GM10847 (cell line): Measurements from ENCODE around the gene THOP1.

Experiments used
- POLR2A ChIP-seq: IDR thresholded peaks from 2 replicates; pipeline ENCODE4 v1.6.1; 2011; ENCODE audit not compliant: insufficient read length; ENCODE audit errors: extremely low read depth

Gene THOP1

GRCh38 chr19:2790557-2791271 lies 5.4 kb downstream of the THOP1 start:
- TF ChIP-seq POLR2A = no peak

GRCh38 chr19:2791440-2791839 lies 6.1 kb downstream of the THOP1 start:
- TF ChIP-seq POLR2A = no peak

DNA sequence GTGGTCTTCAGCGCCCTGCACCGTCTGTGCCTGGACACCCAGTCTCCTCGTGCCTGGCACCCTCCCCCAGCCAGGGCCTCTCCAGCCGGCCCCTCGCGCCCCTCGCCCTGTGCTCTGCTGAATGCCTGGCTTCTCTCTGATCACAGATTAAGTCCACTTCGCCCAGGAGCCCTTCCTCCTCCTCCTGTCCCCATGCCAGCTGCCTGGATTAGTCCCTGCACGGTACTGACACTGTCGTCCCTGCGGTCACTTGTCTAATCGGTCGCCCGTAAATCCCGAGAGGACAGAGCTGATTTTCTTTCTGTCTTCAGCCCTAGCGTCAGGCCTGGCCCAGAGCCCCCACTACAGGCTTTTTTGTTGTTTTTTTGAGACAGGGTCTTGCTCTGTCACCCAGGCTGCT lies 6.6 kb downstream of the THOP1 start:
- TF ChIP-seq POLR2A = no peak

DNA sequence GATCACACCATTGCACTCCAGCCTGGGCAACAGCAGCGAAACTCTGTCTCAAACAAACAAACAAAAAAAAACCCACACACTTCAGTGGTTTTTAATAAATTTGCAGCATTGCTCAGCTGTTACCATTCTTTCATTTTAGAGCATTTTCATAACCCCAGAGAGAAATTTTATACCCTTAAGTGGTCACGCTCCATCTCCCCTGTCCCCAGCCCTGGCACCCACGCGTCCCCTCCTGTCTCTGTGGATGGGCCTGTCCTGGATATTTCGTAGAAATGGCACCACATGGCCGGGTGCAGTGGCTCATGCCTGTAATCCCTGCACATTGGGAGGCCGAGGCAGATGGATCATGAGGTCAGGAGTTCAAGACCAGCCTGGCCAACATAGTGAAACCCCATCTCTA lies 7.8 kb downstream of the THOP1 start:
- no peak for TF ChIP-seq POLR2A

DNA sequence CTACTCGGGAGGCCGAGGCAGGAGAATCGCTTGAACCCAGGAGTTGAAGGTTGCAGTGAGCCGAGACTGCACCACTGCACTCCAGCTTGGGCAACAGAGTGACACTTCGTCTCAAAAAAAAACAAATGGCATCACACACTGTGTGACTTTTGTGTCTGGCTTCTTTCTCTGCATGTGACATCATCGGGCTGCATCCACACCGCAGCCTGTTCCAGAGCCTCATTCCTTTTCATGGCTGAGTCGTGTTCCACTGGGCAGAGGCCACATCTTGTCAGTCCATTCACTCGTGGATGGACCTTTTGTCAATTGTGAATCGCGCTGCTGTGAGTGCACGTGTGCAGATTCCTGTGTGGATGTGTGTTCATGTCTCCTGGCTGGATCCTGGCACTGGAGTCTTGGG lies 8.3 kb downstream of the THOP1 start:
- no peak for TF ChIP-seq POLR2A

GRCh38 chr19:2795827-2796658 lies 10.7 kb downstream of the THOP1 start:
- no peak for TF ChIP-seq POLR2A

DNA sequence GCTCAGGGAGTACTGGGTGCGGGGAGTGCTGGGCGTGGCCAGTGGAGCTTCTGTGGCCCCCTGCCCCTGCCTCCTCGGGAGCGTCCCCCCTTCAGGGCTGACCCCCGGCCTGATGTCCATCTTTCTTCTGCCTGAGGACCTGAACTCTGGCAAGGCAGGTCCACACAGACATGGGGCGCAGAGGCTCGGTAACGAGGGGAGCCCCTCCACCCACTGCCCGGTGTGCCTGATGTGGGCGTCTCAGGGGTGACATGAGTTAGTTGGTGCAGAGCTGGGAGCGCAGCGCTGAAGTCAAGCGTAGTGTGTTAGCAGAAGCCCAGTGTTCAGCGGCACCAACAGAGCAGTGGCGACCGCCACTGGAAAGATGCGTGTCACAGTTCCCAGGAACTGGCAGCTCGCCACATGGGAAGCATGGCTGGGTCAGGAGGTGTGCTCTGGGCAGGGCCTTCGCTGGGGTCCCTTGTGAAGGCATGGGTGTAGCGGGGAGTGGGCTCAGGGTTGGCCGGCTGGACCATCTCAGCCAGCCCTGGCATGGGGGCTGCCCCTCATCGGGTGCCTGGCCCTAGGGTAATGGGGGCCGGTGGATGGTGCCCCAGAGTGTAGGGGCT lies 11.5 kb downstream of the THOP1 start:
- TF ChIP-seq POLR2A = no peak

GRCh38 chr19:2797280-2797679 lies 12.0 kb downstream of the THOP1 start:
- TF ChIP-seq POLR2A = no peak

DNA sequence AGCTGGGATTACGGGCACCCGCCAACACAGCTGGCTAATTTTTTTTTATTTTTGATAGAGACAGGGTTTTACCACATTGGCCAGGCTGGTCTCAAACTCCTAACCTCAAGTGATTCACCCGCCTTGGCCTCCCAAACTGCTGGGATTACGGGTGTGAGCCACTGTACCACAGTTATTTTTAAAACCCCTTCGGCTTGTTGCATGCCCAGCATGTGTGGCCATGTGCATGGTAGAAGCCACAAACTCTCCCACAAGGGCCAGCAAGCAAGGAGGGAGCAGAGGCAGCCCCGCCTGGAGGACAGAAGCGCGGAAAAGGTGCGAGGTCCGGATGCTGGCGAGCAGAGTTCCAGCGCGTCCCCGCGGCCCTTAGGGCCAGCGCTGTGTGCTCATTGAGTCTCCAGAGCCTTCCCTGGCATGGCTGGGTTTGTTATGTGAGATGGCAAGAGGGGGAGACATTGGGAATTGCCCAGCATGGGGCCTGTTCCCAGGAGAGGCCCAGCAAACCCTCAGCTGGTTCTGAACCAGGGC lies 12.9 kb downstream of the THOP1 start:
- TF ChIP-seq POLR2A = no peak

GRCh38 chr19:2798733-2799132 lies 13.4 kb downstream of the THOP1 start:
- no peak for TF ChIP-seq POLR2A

DNA sequence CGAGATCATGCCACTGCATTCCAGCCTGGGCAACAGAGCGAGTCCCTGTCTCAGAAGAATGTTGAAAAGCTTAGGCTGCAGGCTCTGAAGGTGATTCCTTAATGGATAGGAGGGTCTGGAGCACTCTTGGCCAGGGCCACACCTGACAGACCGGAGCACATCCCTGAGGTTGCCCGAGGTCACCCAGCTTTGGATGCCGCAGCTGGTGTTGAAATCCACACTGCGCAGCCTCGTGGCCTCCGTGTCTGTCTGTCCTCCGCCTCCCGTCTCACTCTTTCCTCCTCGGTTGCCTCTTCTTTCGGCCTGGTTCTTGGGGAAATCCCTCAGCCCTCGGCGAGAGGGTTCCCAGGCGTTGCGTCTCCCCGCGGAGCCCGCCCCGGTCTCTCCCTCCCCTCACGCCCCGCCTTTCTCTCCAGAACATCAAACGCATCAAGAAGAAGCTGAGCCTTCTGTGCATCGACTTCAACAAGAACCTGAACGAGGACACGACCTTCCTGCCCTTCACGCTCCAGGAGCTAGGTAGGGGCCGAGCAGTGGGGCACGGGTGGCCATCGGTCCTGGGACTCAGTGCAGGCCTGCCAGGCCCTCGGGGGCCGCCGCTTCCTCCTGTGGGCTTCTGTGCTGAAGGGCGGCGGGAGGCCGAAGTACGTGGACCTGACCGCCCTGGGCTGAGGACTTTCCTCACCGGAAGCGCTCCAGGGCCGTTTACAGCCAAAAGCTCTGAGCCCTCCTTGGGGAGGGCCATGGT lies 14.1 kb downstream of the THOP1 start:
- TF ChIP-seq POLR2A = no peak

DNA sequence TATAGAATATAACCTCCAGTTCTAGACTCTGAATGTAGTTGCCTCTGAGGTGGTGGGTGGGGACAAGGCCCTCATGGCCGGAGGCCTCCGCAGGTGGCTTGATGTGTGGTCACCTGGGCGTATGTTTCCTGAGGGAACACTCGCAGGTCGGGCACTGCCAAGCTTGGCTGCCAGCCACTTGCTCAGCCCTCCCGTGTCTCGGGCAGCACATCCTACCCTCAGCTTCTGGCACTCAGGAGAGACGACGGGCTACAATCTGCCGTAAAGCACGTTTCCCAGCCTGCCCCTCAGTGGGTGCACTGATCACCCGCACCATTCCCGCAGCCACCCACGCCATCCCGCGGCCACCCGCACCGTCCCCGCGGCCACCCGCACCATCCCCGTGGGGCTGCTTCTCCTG lies 15.2 kb downstream of the THOP1 start:
- no peak for TF ChIP-seq POLR2A

DNA sequence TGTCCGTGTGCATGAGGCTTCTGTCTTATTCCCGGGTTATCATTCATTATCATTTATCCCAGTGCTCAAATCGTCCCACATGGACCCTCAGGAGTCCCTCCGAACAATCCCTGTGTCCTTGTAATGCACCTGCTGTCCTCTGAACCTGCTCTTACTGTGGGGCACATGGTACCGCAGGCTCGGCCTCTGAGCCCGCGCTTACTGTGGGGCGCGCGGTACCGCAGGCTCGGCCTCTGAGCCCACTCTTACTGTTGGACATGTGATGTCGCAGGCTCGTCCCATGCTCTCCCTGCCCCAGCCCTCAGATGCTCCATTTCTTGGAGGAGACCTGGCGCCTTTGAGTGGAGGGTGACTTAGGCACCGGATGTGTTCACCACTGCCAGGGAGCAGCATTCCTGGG lies 17.5 kb downstream of the THOP1 start:
- no peak for TF ChIP-seq POLR2A

DNA sequence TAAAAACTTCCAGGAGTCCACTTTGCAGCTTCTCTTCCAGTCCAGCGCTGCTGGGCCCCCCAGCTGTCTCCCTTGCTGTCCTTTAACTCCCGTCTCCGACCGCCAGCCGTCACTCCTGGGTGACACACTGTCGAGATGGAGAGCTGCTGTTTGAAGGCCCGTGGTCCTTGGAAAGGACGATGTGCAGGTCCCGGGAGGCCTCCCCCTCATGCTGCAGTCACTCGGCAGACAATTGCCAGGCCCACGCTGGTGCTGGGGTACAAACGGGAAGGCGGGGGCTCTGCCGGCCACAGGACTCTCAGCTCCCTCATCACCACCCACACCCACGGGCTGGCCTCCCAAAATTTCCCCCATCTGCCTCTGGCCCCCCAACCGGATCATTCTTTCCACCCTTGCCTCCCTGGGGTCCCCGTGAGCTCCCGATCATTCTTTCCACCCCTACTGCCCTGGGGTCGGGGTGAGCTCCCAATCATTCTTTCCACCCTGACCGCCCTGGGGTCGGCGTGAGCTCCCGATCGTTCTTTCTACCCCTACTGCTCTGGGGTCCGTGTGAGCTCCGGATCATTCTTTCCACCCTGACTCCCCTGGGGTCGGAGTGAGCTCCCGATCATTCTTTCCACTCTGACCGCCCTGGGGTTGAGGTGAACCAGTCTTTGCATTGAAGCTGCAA lies 18.3 kb downstream of the THOP1 start:
- no peak for TF ChIP-seq POLR2A

DNA sequence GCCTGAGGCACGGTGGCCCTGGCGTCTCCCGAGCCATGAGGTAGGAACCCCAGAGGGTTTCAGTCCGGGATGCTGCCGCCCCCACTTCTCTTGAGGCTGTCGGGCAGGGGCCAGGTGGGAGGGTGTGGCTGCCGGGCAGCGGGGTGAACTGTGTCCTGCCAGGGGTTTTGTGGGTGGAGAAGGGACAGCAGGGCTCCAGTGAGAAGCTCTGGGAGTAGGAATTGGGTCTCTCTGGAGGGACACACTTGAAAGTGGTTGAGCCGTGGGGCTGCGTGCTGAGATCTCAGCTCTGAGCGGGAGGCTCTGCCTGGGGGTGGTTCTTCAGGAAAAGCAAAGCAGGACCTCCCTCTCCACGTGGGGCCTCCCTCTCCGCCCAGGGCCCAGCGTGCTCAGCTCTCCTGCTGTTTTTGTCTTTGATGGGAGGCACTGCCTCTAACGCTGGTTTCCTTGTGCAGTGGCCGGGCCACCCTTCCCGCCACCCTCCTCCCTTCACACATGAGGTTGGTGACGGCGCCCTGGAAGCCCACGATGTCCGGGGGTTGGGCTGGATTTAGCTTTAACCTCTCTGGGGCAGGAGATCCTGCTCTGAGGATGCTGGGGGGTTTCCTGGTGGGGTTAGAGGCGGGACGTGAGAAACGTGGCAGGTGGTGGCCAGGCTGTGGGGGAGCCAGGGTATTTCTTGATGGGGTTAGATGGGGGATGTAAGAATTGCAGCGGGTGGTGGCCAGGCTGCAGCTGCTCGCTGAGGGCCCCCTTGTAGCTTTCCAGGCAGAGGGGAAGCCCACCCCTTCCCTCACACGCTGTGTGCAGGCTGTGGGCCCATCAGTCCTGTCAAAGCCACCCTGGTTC lies 19.1 kb downstream of the THOP1 start:
- no peak for TF ChIP-seq POLR2A
